Activated naive CD8-positive, alpha-beta T cell (primary cell): ENCODE measurements around the gene DIPK1B.

Experiments used
- H3K27ac Mint-ChIP-seq: one replicate; pipeline ENCODE4 v1.8.0; 2021; ENCODE audit warnings: mixed read lengths
- H3K27me3 Mint-ChIP-seq: one replicate; pipeline ENCODE4 v1.8.0; 2021; ENCODE audit warnings: mixed read lengths
- H3K36me3 Mint-ChIP-seq: one replicate; pipeline ENCODE4 v1.8.0; 2021; ENCODE audit warnings: mixed read lengths
- H3K4me1 Mint-ChIP-seq: one replicate; pipeline ENCODE4 v1.8.0; 2021; ENCODE audit warnings: low read depth, mixed read lengths
- H3K4me3 Mint-ChIP-seq: one replicate; pipeline ENCODE4 v1.8.0; 2021; ENCODE audit warnings: mild to moderate bottlenecking, mixed read lengths
- H3K9me3 Mint-ChIP-seq: one replicate; pipeline ENCODE4 v1.8.0; 2021; ENCODE audit warnings: low read depth, mixed read lengths

DIPK1B gene

GRCh38 chr9:136679431-136679941 is 32.9 kb upstream of the DIPK1B start:
- Mint-ChIP-seq H3K9me3 (no peaks in the 10 kb centered on the region), H3K4me3 (no peak overlapping the region), H3K27me3 (no peaks in the 10 kb centered on the region)

DNA sequence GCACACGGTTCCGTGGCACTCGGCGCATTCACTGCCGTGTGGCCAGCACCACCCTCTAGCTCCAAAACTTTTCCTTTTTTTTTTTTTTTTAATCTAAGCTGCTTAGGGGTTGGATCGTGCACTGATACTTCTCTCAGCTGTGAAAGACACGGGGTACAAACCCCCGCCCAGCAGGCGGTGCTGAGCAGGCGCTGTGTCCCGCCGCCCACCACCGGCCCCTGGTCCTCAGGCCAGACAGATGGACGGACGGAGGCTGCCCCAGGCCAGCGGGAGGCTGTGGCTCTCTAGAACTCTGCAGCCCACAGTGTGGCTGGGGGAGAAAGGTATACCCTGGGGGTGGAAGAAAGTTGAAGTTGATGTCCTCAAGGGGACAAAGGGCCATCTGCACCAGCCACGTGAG is 31.3 kb upstream of the DIPK1B start:
- Mint-ChIP-seq H3K4me3 (no peak overlapping the region), H3K27ac (no peak overlapping the region), H3K36me3 (no peaks in the 10 kb centered on the region), H3K27me3 (no peaks in the 10 kb centered on the region), H3K9me3 (no peaks in the 10 kb centered on the region), H3K4me1 (peaks cover under 1% of the 10 kb centered on the region)

More at GRCh38 chr9:136679431-136679941, 32.9 kb upstream of the DIPK1B start:
- Mint-ChIP-seq H3K36me3 (no peaks in the 10 kb centered on the region), H3K27ac (no peak overlapping the region), H3K4me1 (no peaks in the 10 kb centered on the region)

- Mint-ChIP-seq H3K36me3 (no peaks in the 10 kb centered on the region), H3K9me3 (no peaks in the 10 kb centered on the region), H3K4me1 (peaks cover 1% of the 10 kb centered on the region), H3K4me3 (no peak overlapping the region), H3K27ac (no peak overlapping the region), H3K27me3 (no peaks in the 10 kb centered on the region)
Measured at GRCh38 chr9:136681945-136682699, 30.2 kb upstream of the DIPK1B start.

GRCh38 chr9:136682710-136683109 is 29.7 kb upstream of the DIPK1B start:
- no peaks in the 10 kb centered on the region for H3K9me3 Mint-ChIP-seq
- H3K27me3 Mint-ChIP-seq = no peaks in the 10 kb centered on the region
- no peaks in the 10 kb centered on the region for H3K36me3 Mint-ChIP-seq
- no peak overlapping the region for H3K27ac Mint-ChIP-seq
- H3K4me1 Mint-ChIP-seq = peaks cover 1% of the 10 kb centered on the region
- H3K4me3 Mint-ChIP-seq = no peak overlapping the region

- Mint-ChIP-seq H3K27me3 (no peaks in the 10 kb centered on the region), H3K27ac (no peak overlapping the region), H3K36me3 (no peaks in the 10 kb centered on the region), H3K9me3 (no peaks in the 10 kb centered on the region), H3K4me3 (no peak overlapping the region), H3K4me1 (peaks cover 1% of the 10 kb centered on the region)
Measured at GRCh38 chr9:136683173-136683745, 29.1 kb upstream of the DIPK1B start.

DNA sequence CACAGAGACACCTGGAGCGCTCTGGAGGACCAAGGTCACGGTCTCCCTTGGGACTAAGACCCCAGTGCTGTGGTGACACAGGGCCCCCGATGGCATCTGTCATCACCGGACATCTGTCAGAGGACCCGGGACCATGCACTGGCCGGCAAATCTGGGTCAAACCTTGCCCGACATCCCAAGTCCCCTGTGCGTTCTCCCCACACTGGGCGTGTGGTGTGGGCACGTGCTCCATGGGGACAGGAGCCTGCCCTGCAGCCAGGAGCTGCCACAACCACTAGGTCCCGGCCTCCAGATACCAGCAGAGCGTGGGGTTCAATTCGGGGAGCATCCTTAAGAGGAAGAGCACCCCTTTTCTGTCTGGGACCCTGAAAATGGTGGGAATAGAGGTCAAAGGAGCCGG is 28.6 kb upstream of the DIPK1B start:
- no peaks in the 10 kb centered on the region for H3K27me3 Mint-ChIP-seq
- no peaks in the 10 kb centered on the region for H3K36me3 Mint-ChIP-seq
- H3K4me1 Mint-ChIP-seq = peaks cover 1% of the 10 kb centered on the region
- H3K9me3 Mint-ChIP-seq = no peaks in the 10 kb centered on the region
- H3K4me3 Mint-ChIP-seq = no peak overlapping the region
- H3K27ac Mint-ChIP-seq = no peak overlapping the region

GRCh38 chr9:136684339-136684738 is 28.0 kb upstream of the DIPK1B start:
- Mint-ChIP-seq H3K27me3 (no peaks in the 10 kb centered on the region), H3K4me1 (peaks cover 1% of the 10 kb centered on the region), H3K36me3 (no peaks in the 10 kb centered on the region), H3K4me3 (no peak overlapping the region), H3K9me3 (no peaks in the 10 kb centered on the region), H3K27ac (no peak overlapping the region)

GRCh38 chr9:136684799-136685198 is 27.6 kb upstream of the DIPK1B start:
- Mint-ChIP-seq H3K4me3 (no peak overlapping the region), H3K4me1 (peaks cover 1% of the 10 kb centered on the region), H3K36me3 (no peaks in the 10 kb centered on the region), H3K27me3 (no peaks in the 10 kb centered on the region), H3K9me3 (no peaks in the 10 kb centered on the region), H3K27ac (no peak overlapping the region)

DNA sequence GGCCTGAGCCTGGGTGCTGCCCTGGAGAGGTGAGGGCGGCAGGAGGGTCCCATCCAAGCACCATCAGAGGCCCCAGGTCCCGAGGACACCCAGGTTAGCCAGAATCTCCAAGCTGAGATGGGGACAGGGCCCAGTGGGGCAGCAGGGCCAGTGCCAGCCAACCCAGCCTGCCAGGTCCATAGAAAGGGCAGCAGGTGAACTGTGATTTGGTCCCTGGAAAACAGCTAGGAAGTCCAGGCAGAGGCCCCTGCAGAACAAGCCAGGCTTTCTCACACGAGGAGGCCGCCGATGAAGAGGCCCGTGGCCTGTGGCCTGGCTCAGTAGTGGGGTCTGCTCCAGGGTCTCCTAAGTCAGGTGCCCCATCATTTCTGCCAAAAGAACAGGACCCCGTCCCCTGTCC is 27.2 kb upstream of the DIPK1B start:
- no peaks in the 10 kb centered on the region for H3K36me3 Mint-ChIP-seq
- no peak overlapping the region for H3K27ac Mint-ChIP-seq
- H3K27me3 Mint-ChIP-seq = no peaks in the 10 kb centered on the region
- H3K4me3 Mint-ChIP-seq = no peak overlapping the region
- no peaks in the 10 kb centered on the region for H3K9me3 Mint-ChIP-seq
- peaks cover 1% of the 10 kb centered on the region for H3K4me1 Mint-ChIP-seq

GRCh38 chr9:136685790-136686533 is 26.4 kb upstream of the DIPK1B start:
- peaks cover 1% of the 10 kb centered on the region for H3K4me1 Mint-ChIP-seq
- no peak overlapping the region for H3K27ac Mint-ChIP-seq
- peak overlapping the region; percentile 81 for H3K4me3 Mint-ChIP-seq
- no peaks in the 10 kb centered on the region for H3K27me3 Mint-ChIP-seq
- no peaks in the 10 kb centered on the region for H3K9me3 Mint-ChIP-seq
- H3K36me3 Mint-ChIP-seq = no peaks in the 10 kb centered on the region

DNA sequence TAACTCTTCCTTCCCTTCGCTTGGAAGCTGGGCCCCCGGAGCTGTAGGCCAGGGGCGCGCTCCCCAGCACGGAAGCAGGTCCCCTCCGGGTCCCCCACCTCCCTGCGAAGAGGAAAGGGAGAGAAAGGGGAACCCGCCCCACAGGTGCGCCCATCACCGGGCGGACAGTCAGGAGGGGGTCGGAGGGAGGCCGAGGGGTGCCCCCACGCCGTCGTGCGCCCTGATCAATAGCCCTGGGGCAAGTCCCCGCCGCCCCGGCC is 25.9 kb upstream of the DIPK1B start:
- Mint-ChIP-seq H3K27ac (no peak overlapping the region), H3K4me1 (peaks cover 1% of the 10 kb centered on the region), H3K4me3 (peak overlapping the region; percentile 81), H3K27me3 (no peaks in the 10 kb centered on the region), H3K9me3 (no peaks in the 10 kb centered on the region), H3K36me3 (no peaks in the 10 kb centered on the region)

DNA sequence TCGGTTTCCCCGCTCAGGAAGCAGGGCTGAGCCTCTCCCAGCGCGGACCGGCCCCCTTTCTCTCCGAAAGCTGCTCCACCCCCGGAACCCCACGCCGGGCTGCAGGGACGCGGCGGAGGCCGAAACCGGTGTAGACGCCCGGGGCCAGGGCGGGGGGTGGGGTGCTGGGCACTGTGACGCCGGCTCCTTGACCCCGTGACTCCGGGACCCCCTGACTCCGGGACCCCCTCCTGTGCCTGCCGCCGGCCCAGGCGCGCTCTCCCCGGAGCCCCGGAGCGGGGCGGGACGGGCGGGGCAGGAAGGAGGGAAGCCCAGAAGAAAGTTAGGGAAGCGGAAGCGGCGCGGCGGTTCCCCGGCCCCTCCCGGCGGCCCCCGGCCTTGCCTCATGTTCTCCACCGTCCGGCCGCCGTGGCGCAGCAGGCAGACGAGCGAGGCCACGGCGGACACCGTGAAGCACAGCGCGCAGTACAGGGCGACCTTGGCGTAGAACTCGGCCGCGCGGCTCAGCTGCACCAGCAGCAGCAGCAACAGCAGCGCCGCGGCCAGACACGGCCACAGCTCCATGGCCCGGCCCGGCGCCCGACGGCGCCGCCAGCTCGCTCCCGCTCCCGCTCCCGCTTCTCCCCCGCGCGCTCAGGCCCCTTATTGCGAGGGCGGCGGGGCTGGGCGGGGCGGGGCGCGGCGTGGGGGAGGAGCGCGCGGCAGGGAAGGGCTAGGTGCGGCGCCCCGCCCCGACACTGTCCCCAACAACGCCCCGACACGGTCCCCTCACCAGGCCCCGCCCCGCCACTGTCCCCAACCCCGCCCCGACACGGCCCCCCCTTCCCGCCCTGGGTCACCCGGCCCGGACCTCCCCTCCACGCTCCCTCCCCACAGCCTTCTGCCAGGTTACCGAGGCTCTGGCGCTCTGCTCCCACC is 25.3 kb upstream of the DIPK1B start, which contains the start of gene AGPAT2:
Gene AGPAT2 (minus strand): TSS at position 664 of the 918 bp plus-strand sequence. CDS start 100 bp downstream, at position 564.
- Mint-ChIP-seq H3K27ac (no peak within 1 kb of the TSS), H3K27me3 (no peaks in the 10 kb centered on the region), H3K4me1 (peaks cover 1% of the 10 kb centered on the region), H3K36me3 (no peaks in the 10 kb centered on the region), H3K4me3 (peak within 1 kb of the TSS; percentile 81), H3K9me3 (no peaks in the 10 kb centered on the region)

DNA sequence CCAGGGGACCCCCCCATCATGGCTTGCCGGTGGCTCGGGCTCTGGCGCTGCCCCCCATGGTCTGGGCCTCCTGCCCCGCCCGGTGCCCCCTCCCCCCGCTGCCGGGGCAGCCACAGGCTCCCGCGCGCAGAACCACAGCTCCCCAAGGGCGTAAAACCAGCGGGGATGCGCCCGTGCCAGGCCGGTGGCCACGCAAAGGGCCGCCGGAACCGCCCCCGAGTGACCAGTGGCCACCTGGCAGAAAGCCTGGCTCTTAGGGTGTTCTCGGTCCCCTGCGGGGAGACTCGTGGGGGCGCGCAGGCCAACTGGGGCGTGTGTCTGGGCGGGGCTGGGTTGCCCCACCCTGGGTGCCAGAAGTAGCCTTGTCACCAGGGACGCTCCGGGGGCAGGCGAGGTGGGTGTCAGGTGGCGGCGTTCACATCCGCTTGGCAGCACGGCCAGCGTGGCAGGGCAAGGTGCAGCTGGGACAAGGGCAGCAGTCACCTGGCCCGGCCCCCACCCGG is 24.6 kb upstream of the DIPK1B start:
- H3K27me3 Mint-ChIP-seq = no peaks in the 10 kb centered on the region
- H3K4me1 Mint-ChIP-seq = peaks cover 1% of the 10 kb centered on the region
- H3K9me3 Mint-ChIP-seq = no peaks in the 10 kb centered on the region
- H3K36me3 Mint-ChIP-seq = no peaks in the 10 kb centered on the region
- H3K4me3 Mint-ChIP-seq = peak overlapping the region; percentile 52
- no peak overlapping the region for H3K27ac Mint-ChIP-seq

- no peaks in the 10 kb centered on the region for H3K36me3 Mint-ChIP-seq
- no peaks in the 10 kb centered on the region for H3K9me3 Mint-ChIP-seq
- peaks cover 5% of the 10 kb centered on the region for H3K27me3 Mint-ChIP-seq
- peaks cover 1% of the 10 kb centered on the region for H3K4me1 Mint-ChIP-seq
- H3K4me3 Mint-ChIP-seq = peak overlapping the region; percentile 52
- no peak overlapping the region for H3K27ac Mint-ChIP-seq
Measured at GRCh38 chr9:136688274-136689107, 23.9 kb upstream of the DIPK1B start.
